Adrenal gland (tissue), 5 donors: ENCODE data around the gene ALPP.

Experiments used
- CTCF ChIP-seq, 6 experiments: fragments of 450-650 bp in 4 of 6; fragments of 200-600 bp in 2 of 6; sonication (generic) in 1 of 6; IDR thresholded peaks; 1 replicate in 5 of 6; 2 replicates in 1 of 6; pipeline versions ENCODE4 v1.5.1 to v1.8.0; 2016 to 2021; ENCODE audit warnings: antibody characterized with exemption in 6 of 6, mild to moderate bottlenecking in 2 of 6, moderate library complexity in 1 of 6
- POLR2A ChIP-seq, 2 donors: fragments of 450-650 bp; IDR thresholded peaks; one replicate each; pipeline ENCODE4 v1.6.1; 2017; ENCODE audit warnings: antibody characterized with exemption in 2 of 2, mild to moderate bottlenecking in 2 of 2, moderate library complexity in 1 of 2
- donor health status: DM: no; HTN: no; CAD: no.

GRCh38 chr2:232340171-232340935, 38.2 kb upstream of the ALPP start:
- TF ChIP-seq CTCF (IDR thresholded peaks at IDR 0.05) (no peak), POLR2A (IDR thresholded peaks at IDR 0.05) (no peak)
